Thyroid gland (tissue), 4 donors: ENCODE data around the gene DIO3. TPM values are rescaled to one million over a fixed set of nuclear protein-coding genes. Genes with fewer than 3 reads are reported as not detected.

ENCODE experiments used
- DNase-seq, 2 donors: peaks; one replicate each; pipeline ENCODE4 v3.0.0-alpha.2; 2019
- H3K27ac ChIP-seq, 3 donors: fragments of 200-600 bp; sonication (generic); 1 replicate in 2 of 3; 2 replicates in 1 of 3; pipeline ENCODE4 v1.5.1; 2016 to 2019; ENCODE audit warnings: mild to moderate bottlenecking in 1 of 3, moderate library complexity in 1 of 3
- H3K27me3 ChIP-seq: fragments of 200-600 bp; sonication (generic); one replicate; pipeline ENCODE4 v1.5.1; 2019
- H3K36me3 ChIP-seq, 2 donors: fragments of 200-600 bp; sonication (generic); one replicate each; pipeline ENCODE4 v1.5.1; 2016 to 2019
- H3K4me1 ChIP-seq, 2 donors: fragments of 200-600 bp; sonication (generic); one replicate each; pipeline ENCODE4 v1.5.1; 2017 to 2019
- H3K4me3 ChIP-seq, 3 donors: fragments of 200-600 bp; sonication (generic); replicated peaks in 1 of 3; 1 replicate in 2 of 3; 2 replicates in 1 of 3; pipeline ENCODE4 v1.5.1; 2016; ENCODE audit warnings: mild to moderate bottlenecking in 1 of 3
- H3K9me3 ChIP-seq: fragments of 200-600 bp; sonication (generic); one replicate; pipeline ENCODE4 v1.5.1; 2017
- POLR2A ChIP-seq, 2 donors: fragments of 450-650 bp; IDR thresholded peaks; one replicate each; pipeline ENCODE4 v1.6.1; 2017; ENCODE audit warnings: antibody characterized with exemption in 2 of 2, mild to moderate bottlenecking in 2 of 2, moderate library complexity in 1 of 2
- WGBS, 2 donors: methylation state at CpG; one replicate each; pipeline ENCODE4 v1.1.5; 2017; 5-methylcytosine and 5-hydroxymethylcytosine counted together
- intact Hi-C: fragments of 100-400 bp; cut with DNase I; formaldehyde crosslinking; loops from one replicate; pipeline ENCODE4 v1.15.1; 2023
- total RNA-seq, 4 donors: library from RNA; depleted of rRNA; stranded (reverse); fragments of >200 nt; gene quantifications; one replicate each; pipeline ENCODE4 v1.2.3, GENCODE V29; 2016
- TF ChIP-seq, protein P1 (sequence below), 6 experiments: fragments of 200-600 bp in 3 of 6; fragments of 450-650 bp in 3 of 6; sonication (generic) in 3 of 6; IDR thresholded peaks; one replicate each; pipeline ENCODE4 v1.5.1; 2016 to 2019; ENCODE audit warnings: antibody characterized with exemption in 6 of 6, mild to moderate bottlenecking in 2 of 6, inconsistent platforms in 1 of 6, moderate library complexity in 1 of 6

Gene DIO3
- total RNA-seq, 4 donors from 2014 or later: 7.0 to 10.7 (median 7.6) TPM

DNA sequence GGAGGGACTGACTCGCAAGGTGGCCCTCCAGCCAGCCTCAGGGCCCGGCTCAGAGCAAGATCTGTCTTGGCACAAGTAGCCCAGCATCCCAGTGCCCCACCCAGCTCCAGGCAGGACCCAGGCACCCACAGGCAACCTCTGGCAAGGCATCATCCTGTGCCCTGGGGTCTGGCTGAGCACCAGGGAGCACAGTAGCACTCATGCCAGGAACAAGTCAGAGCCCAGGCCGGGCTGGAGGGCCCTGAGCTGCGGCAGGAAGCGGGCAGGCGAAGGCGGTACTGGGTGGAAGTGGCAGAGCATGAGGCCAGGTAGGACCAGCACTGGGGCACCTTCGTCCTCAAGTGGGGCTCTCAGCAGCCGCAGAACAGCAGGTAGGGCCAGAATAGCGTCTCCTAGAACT is 5.2 kb upstream of the DIO3 start:
- 85 to 94% methylated on average over 9 to 10 of the region's 10 CpGs for WGBS, 2 donors
- no peak for TF ChIP-seq POLR2A (IDR thresholded peaks at IDR 0.05)
- TF ChIP-seq, protein P1, sequence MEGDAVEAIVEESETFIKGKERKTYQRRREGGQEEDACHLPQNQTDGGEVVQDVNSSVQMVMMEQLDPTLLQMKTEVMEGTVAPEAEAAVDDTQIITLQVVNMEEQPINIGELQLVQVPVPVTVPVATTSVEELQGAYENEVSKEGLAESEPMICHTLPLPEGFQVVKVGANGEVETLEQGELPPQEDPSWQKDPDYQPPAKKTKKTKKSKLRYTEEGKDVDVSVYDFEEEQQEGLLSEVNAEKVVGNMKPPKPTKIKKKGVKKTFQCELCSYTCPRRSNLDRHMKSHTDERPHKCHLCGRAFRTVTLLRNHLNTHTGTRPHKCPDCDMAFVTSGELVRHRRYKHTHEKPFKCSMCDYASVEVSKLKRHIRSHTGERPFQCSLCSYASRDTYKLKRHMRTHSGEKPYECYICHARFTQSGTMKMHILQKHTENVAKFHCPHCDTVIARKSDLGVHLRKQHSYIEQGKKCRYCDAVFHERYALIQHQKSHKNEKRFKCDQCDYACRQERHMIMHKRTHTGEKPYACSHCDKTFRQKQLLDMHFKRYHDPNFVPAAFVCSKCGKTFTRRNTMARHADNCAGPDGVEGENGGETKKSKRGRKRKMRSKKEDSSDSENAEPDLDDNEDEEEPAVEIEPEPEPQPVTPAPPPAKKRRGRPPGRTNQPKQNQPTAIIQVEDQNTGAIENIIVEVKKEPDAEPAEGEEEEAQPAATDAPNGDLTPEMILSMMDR (IDR thresholded peaks at IDR 0.05): no peak
- H3K27ac ChIP-seq: no peak overlapping the region
- H3K4me1 ChIP-seq: no peaks in the 10 kb centered on the region
- intact Hi-C loops: no loop called here
- H3K27me3 ChIP-seq: no peaks in the 10 kb centered on the region
- H3K4me3 ChIP-seq: no peak overlapping the region
- H3K9me3 ChIP-seq: no peaks in the 10 kb centered on the region
- H3K36me3 ChIP-seq: no peaks in the 10 kb centered on the region
- no peak for DNase-seq

DNA sequence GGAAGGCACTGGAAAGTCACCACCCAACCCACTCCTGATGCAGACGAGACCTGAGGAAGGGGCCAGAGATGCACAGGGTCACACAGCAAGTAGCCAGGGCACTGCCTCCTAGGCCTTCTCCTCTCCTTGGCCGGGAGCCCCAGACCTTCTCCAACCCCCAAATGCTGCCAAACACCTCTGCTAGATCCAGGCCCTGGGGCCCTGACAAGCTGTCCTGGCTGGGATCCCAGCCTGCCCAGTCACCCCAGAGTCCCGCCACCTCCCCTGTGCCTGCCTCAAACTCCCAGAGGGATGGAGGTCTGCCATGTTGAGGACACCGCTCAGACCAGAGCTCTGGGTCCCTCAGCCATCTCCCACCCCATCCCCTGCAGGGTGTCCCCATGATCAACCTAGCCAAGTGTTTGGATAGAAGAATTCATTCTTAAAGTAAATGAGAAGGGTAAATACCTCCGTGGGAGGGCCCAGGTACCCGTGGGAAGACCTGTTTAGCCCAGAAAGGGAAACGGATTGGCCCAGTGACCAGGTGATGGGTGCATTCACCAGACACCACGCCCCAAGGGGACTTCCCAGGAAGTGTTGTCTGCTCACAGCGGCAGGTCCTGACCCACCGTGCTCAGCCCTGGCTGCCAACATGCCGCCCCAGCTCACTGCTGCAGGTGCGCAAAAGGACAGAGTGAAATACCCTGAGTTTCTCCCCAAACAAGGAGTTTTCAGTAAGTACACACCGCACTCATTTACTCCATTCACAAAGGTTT is 4.6 kb upstream of the DIO3 start:
- intact Hi-C loops: no loop called here

DNA sequence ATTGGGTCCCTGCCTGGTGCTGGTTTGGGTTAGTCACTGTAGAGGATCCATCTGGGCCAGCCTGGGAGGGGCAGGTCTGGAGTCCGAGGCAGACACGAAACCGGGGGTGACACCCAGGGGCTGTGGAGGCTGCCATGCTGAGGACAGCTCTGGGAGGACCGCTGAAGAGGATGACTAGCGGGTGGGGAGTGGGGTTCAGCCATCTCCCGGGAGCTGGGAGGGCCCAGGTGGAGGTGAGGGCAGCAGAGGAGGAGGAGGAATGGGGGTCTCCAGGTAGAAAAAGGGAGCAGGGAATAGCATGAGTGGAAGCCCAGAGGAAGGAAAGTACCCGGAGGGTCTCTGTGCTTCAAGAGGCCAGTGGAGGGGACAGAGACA is 4.0 kb upstream of the DIO3 start:
- Histone ChIP-seq H3K27ac (no peak overlapping the region), H3K4me1 (no peaks in the 10 kb centered on the region), H3K9me3 (no peaks in the 10 kb centered on the region), H3K27me3 (peaks cover 5% of the 10 kb centered on the region), H3K4me3 (no peak overlapping the region), H3K36me3 (no peaks in the 10 kb centered on the region)
- intact Hi-C loops: no loop called here
- WGBS, 2 donors: 84 to 87% methylated on average over 7 of the region's 7 CpGs
- DNase-seq: no peak
- TF ChIP-seq POLR2A (IDR thresholded peaks at IDR 0.05): no peak
- TF ChIP-seq, protein P1 (IDR thresholded peaks at IDR 0.05): no peak

More for the DNA sequence above, 4.6 kb upstream of the DIO3 start:
- no peaks in the 10 kb centered on the region for H3K9me3 ChIP-seq
- H3K27ac ChIP-seq: no peak overlapping the region
- no peak for DNase-seq
- WGBS, 2 donors: 64 to 82% methylated on average over 13 of the region's 13 CpGs
- TF ChIP-seq, protein P1 (IDR thresholded peaks at IDR 0.05): no peak
- TF ChIP-seq POLR2A (IDR thresholded peaks at IDR 0.05): no peak
- no peaks in the 10 kb centered on the region for H3K4me1 ChIP-seq
- H3K27me3 ChIP-seq: peaks cover 5% of the 10 kb centered on the region
- H3K36me3 ChIP-seq: no peaks in the 10 kb centered on the region
- no peak overlapping the region for H3K4me3 ChIP-seq

DNA sequence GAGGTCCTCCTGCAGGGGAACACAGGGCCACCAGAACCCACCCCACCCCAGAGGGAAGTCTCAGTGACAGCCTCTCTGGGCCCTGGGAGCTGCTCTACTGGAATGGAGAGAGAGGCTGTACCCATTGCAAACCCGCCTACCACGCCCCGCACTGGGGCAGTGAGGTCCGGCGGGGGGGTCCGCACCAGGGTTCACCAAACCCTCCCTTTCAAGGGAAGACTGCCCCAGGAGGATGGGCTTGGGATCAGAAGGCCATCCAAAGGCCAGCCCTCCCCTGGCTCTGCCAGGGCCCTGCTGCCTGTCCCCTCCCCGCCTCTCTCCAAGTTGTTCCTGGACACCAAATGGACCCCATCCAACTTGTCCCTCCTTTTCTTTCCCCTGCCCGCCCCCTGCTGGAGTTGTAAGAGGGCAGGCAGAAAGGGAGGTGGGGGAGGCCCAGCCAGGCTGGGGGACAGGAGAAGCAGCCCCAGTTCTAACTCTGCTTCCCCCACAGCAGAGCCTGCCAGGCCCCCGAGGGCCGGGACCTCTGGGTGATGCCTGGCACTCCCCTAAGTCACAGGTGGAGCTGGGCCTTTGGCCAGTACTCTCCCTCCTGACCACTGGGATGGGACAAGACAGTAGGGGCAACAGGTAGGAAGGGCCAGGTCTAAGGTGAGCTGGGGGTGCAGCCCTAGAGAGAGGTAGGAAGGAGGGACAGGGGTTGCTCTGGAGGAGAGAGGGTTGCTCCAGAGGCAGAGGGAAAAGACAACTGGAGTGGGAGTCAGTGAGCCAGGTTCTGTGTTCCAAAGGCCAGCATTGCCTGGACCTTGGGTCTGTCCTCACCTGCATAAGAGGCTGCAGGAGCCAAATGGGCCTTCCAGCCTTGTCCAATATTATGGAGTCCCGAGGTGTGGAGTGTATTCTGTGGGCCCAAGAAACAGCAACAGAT is 3.2 kb upstream of the DIO3 start:
- H3K27me3 ChIP-seq: peaks cover 5% of the 10 kb centered on the region
- no peak overlapping the region for H3K4me3 ChIP-seq
- no peaks in the 10 kb centered on the region for H3K4me1 ChIP-seq
- intact Hi-C loops: no loop called here
- no peaks in the 10 kb centered on the region for H3K36me3 ChIP-seq
- H3K9me3 ChIP-seq: no peaks in the 10 kb centered on the region
- TF ChIP-seq, protein P1 (IDR thresholded peaks at IDR 0.05): peak in 1 of 6 experiments; percentile 7
- TF ChIP-seq POLR2A (IDR thresholded peaks at IDR 0.05): no peak
- no peak for DNase-seq
- 78 to 88% methylated on average over 10 of the region's 11 CpGs for WGBS, 2 donors
- no peak overlapping the region for H3K27ac ChIP-seq
